ENCODE data around the gene PLCG2.

The PLCG2 gene

DNA sequence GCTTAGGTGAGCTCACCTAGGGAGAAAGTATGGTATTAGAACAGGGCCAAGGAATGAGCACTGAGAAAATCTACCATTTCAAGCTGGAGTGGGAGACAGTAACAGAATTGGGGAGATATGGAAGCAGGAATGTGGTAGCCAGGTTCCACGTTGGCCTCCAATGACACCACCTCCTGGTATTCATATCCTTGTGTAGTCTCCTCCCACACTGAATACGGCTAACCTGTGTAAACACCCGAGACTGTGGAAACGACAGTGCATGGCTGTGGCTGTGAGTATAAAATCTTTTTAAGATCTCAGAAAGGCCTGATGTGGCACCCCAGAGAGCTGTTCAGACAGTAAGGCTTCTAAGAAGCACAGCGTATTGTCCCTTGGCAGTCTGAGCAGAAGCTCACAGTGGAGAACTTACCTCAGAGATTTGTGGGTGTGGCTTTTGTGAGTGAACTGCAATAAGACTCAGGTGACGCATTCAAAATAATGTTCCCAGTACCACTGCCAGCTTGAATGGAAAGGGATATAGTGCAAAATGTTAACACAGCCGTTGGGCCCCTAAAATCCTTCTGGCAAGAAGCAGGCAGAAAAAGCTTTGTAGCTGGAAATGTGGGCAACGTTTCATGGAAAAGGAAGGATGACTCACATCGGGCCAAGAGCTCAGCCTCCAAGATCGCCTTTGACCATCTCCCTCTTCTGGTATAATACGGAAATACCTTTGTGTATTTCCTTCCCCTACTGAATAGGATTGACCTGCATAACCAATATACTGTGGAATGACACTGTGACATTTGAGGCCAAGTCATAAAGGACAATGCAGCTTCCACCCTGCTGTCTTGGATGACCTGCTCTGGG lies 217.8 kb downstream of the PLCG2 start:
- no peak for TF ChIP-seq TAF1 (IDR thresholded peaks at IDR 0.05; ENCODE audit: borderline replicate concordance, insufficient read depth, low read length)
- TF ChIP-seq, protein P1, sequence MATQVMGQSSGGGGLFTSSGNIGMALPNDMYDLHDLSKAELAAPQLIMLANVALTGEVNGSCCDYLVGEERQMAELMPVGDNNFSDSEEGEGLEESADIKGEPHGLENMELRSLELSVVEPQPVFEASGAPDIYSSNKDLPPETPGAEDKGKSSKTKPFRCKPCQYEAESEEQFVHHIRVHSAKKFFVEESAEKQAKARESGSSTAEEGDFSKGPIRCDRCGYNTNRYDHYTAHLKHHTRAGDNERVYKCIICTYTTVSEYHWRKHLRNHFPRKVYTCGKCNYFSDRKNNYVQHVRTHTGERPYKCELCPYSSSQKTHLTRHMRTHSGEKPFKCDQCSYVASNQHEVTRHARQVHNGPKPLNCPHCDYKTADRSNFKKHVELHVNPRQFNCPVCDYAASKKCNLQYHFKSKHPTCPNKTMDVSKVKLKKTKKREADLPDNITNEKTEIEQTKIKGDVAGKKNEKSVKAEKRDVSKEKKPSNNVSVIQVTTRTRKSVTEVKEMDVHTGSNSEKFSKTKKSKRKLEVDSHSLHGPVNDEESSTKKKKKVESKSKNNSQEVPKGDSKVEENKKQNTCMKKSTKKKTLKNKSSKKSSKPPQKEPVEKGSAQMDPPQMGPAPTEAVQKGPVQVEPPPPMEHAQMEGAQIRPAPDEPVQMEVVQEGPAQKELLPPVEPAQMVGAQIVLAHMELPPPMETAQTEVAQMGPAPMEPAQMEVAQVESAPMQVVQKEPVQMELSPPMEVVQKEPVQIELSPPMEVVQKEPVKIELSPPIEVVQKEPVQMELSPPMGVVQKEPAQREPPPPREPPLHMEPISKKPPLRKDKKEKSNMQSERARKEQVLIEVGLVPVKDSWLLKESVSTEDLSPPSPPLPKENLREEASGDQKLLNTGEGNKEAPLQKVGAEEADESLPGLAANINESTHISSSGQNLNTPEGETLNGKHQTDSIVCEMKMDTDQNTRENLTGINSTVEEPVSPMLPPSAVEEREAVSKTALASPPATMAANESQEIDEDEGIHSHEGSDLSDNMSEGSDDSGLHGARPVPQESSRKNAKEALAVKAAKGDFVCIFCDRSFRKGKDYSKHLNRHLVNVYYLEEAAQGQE (IDR thresholded peaks at IDR 0.05; ENCODE audit: insufficient read depth in 1 of 2, low read depth in 2 of 2, low read length in 2 of 2) = no peak
- no peak for TF ChIP-seq SIN3A (IDR thresholded peaks at IDR 0.05; ENCODE audit: borderline replicate concordance, insufficient read depth, low read length)
- no peak for TF ChIP-seq FOXP2 (optimal IDR thresholded peaks at IDR 0.05; ENCODE audit: borderline replicate concordance, extremely low read depth, extremely low read length, insufficient read depth)
- TF ChIP-seq POLR2AphosphoS5 (IDR thresholded peaks at IDR 0.05; ENCODE audit: low read depth, low read length) = no peak

DNA sequence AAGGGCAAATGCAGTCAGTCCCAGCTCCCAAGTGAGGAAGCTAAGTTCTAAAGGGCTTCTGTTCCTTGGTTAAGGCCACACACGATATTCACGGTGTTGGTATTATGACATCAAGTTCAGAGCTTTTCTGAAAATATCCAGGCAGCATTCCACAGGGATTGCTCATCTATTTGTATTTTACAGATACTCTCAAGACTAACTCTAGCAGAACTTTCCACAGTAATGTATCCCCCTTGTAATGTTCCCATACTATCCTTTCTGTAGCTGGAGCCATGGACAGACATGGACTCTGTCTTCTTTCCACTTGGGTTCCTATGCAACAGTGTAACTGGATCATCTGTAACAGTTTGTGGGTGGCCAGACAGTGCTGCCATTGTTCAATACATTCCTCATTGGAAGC lies 218.6 kb downstream of the PLCG2 start:
- no peak for TF ChIP-seq SIN3A (IDR thresholded peaks at IDR 0.05; ENCODE audit: borderline replicate concordance, insufficient read depth, low read length)
- TF ChIP-seq TAF1 (IDR thresholded peaks at IDR 0.05; ENCODE audit: borderline replicate concordance, insufficient read depth, low read length) = no peak
- TF ChIP-seq FOXP2 (optimal IDR thresholded peaks at IDR 0.05; ENCODE audit: borderline replicate concordance, extremely low read depth, extremely low read length, insufficient read depth) = no peak
- TF ChIP-seq, protein P1 (IDR thresholded peaks at IDR 0.05; ENCODE audit: insufficient read depth in 1 of 2, low read depth in 2 of 2, low read length in 2 of 2) = no peak
- no peak for TF ChIP-seq POLR2AphosphoS5 (IDR thresholded peaks at IDR 0.05; ENCODE audit: low read depth, low read length)

DNA sequence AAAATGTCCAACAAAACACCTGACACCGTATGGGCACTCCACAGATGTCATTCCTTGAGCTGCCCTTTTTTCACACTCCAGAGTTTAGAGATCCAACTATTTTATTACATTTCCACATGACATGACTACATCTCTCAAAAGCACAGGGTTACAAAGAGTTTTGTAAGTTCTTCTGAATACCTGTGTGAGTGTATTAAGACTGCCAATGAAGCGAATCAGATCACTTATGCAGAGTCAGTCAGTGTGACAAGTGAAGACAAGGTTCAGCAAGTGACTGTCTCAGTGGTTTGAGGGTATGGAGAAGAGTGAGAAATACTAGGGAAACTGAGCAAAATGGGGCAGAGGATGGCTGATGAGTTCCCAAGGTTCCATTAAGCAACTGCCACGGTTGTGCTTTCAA lies 223.7 kb downstream of the PLCG2 start:
- TF ChIP-seq POLR2AphosphoS5 (IDR thresholded peaks at IDR 0.05; ENCODE audit: low read depth, low read length) (no peak), FOXP2 (optimal IDR thresholded peaks at IDR 0.05; ENCODE audit: borderline replicate concordance, extremely low read depth, extremely low read length, insufficient read depth) (no peak), SIN3A (IDR thresholded peaks at IDR 0.05; ENCODE audit: borderline replicate concordance, insufficient read depth, low read length) (no peak)

DNA sequence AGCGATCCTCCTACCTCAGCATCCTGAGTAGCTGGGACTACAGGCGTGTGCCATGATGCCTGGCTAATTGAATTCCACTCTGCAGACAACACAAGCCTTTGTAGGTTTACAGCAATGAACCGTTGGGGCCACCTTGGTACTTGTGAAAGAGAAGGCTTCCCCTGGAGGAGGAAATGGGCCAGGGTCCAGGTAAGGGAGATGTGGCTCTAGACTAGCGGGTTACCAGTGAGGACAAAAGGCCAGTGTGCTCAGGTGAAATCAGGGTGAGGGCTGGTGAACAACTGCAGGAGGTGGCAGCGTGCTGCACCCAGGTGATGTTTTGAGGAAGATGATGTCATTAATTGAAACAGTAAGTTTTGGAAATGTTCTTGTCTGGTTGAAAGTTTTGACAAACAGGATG lies 225.5 kb downstream of the PLCG2 start:
- no peak for TF ChIP-seq POLR2AphosphoS5 (IDR thresholded peaks at IDR 0.05; ENCODE audit: low read depth, low read length)
- TF ChIP-seq, protein P1 (IDR thresholded peaks at IDR 0.05; ENCODE audit: insufficient read depth in 1 of 2, low read depth in 2 of 2, low read length in 2 of 2) = no peak
- TF ChIP-seq TAF1 (IDR thresholded peaks at IDR 0.05; ENCODE audit: borderline replicate concordance, insufficient read depth, low read length) = no peak
- TF ChIP-seq FOXP2 (optimal IDR thresholded peaks at IDR 0.05; ENCODE audit: borderline replicate concordance, extremely low read depth, extremely low read length, insufficient read depth) = no peak
- no peak for TF ChIP-seq SIN3A (IDR thresholded peaks at IDR 0.05; ENCODE audit: borderline replicate concordance, insufficient read depth, low read length)

DNA sequence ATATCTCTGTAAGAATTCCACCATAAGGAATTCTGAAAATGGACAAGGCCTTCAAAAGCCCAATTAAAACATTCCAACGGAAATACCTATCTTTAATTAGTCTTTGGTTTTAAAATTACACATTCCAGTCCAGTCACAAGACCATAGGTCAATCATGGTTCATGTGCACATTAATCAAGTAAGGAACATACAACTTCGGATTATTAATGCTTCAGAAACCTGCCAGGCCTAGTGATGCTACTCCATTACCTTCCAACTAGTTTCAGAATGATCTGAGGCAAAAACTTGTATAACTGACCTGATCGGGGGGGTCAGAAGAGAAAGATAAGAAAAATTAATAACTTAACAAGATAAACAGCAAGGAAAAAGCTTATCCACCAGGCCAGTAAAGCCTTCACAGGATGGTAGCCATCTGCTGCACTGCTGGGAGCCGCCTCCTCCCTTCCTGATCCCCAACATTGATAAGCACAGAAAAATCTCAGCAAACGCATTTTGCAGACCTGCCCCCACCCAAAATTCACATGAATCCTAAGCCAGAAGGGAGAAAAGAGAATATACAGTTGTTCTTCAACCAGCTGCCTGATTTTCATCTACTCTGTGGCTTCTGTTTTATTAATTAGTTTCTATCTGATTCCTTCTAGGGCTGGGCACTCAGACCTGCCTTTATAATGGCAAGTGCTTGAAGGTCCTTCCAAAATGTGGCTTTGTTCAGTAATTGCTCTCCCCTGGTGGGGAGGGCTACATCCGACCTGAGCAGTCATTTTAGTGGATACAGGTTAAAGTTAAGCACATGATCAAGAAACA lies 226.1 kb downstream of the PLCG2 start:
- no peak for TF ChIP-seq TAF1 (IDR thresholded peaks at IDR 0.05; ENCODE audit: borderline replicate concordance, insufficient read depth, low read length)
- TF ChIP-seq FOXP2 (optimal IDR thresholded peaks at IDR 0.05; ENCODE audit: borderline replicate concordance, extremely low read depth, extremely low read length, insufficient read depth) = no peak
- TF ChIP-seq SIN3A (IDR thresholded peaks at IDR 0.05; ENCODE audit: borderline replicate concordance, insufficient read depth, low read length) = no peak
- no peak for TF ChIP-seq POLR2AphosphoS5 (IDR thresholded peaks at IDR 0.05; ENCODE audit: low read depth, low read length)
- TF ChIP-seq, protein P1 (IDR thresholded peaks at IDR 0.05; ENCODE audit: insufficient read depth in 1 of 2, low read depth in 2 of 2, low read length in 2 of 2) = no peak

Measured in PFSK-1 (cell line).